ENCODE results near the gene IGSF6. TPM values are rescaled to one million over a fixed set of nuclear protein-coding genes. Genes with fewer than 3 reads are reported as not detected.
A peak's percentile ranks its signal among the peaks of the same experiment; 100 is the strongest.
"Not testable (repeated sequence)": the region's sequence is repeated elsewhere in the genome, so short reads cannot be mapped to it uniquely, and the experiment has no call there.

Gene IGSF6
- polyA plus RNA-seq, 1 donor = 7.4 TPM

GRCh38 chr16:21617607-21618006 lies 34.8 kb downstream of the IGSF6 start:
- WGBS (ENCODE audit: insufficient coverage, low lambda C conversion rate) = no CpG with 5 or more reads among the region's 3 CpGs
- no peaks in the 10 kb centered on the region for H3K27me3 ChIP-seq (ENCODE audit: control insufficient read depth, insufficient read depth, low read length)
- H3K4me1 ChIP-seq (ENCODE audit: control insufficient read depth, insufficient read depth, low read length) = peaks cover 22% of the 10 kb centered on the region
- no peaks in the 10 kb centered on the region for H3K9me3 ChIP-seq (ENCODE audit: control insufficient read depth, low read depth, low read length)
- DNase-seq = no peak
- no peak overlapping the region for H3K27ac ChIP-seq (ENCODE audit: low read length)
- H3K4me3 ChIP-seq (ENCODE audit: low read length) = no peak overlapping the region
- peaks cover 7% of the 10 kb centered on the region for H3K36me3 ChIP-seq (ENCODE audit: control insufficient read depth, insufficient read depth, low read length)

DNA sequence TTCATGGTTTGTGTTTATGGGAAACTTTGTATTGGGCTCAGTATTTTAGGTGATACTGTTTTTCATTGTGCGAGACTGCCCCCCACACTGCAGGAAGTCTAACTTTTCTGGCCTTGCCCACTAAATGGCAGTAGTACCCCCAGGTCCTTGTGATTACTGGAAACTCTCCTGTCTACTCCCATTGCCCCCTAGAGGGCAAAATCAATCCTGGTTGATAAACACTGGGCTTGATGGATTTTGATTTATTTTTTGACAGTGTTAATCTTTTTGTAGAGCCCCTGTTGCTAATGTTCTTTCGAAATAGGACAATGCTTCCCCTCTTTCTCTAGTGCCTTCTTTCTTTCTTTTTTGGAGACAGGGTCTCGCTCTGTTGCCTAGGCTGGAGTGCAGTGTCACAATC lies 37.5 kb downstream of the IGSF6 start:
- Histone ChIP-seq H3K27ac (ENCODE audit: low read length) (no peak overlapping the region), H3K27me3 (ENCODE audit: control insufficient read depth, insufficient read depth, low read length) (no peaks in the 10 kb centered on the region), H3K4me3 (ENCODE audit: low read length) (no peak overlapping the region), H3K4me1 (ENCODE audit: control insufficient read depth, insufficient read depth, low read length) (peaks cover 34% of the 10 kb centered on the region), H3K9me3 (ENCODE audit: control insufficient read depth, low read depth, low read length) (no peaks in the 10 kb centered on the region), H3K36me3 (ENCODE audit: control insufficient read depth, insufficient read depth, low read length) (peaks cover 6% of the 10 kb centered on the region)
- DNase-seq = no peak
- WGBS (ENCODE audit: insufficient coverage, low lambda C conversion rate) = no CpG with 5 or more reads among the region's 3 CpGs

DNA sequence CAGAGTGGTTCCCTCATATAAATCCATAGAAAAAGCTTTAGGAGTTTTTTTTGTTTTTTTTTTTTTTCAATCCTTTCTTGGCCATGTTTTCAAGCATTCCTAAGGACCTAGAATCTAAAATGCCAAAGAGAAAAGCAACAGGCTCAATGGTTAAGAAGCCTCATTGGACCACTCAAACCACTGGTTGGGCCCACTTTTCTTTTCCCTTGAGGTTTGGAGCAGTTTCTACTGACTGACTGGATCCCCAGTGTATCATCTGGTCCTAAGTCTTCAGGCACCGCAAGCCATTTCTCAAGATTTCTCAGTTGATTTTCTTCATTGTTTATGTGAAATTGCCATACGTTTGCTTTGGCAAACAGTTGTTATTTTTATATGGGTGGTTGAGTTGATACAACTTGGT lies 38.6 kb downstream of the IGSF6 start:
- no peak overlapping the region for H3K4me3 ChIP-seq (ENCODE audit: low read length)
- no peaks in the 10 kb centered on the region for H3K27me3 ChIP-seq (ENCODE audit: control insufficient read depth, insufficient read depth, low read length)
- H3K4me1 ChIP-seq (ENCODE audit: control insufficient read depth, insufficient read depth, low read length) = peaks cover 35% of the 10 kb centered on the region
- 100% methylated on average over 1 of the region's 2 CpGs for WGBS (ENCODE audit: insufficient coverage, low lambda C conversion rate)
- no peak for DNase-seq
- peaks cover 5% of the 10 kb centered on the region for H3K36me3 ChIP-seq (ENCODE audit: control insufficient read depth, insufficient read depth, low read length)
- H3K9me3 ChIP-seq (ENCODE audit: control insufficient read depth, low read depth, low read length) = no peaks in the 10 kb centered on the region
- H3K27ac ChIP-seq (ENCODE audit: low read length) = no peak overlapping the region

- no CpG with 5 or more reads among the region's 4 CpGs for WGBS (ENCODE audit: insufficient coverage, low lambda C conversion rate)
- H3K9me3 ChIP-seq (ENCODE audit: control insufficient read depth, low read depth, low read length) = no peaks in the 10 kb centered on the region
- peaks cover 38% of the 10 kb centered on the region for H3K4me1 ChIP-seq (ENCODE audit: control insufficient read depth, insufficient read depth, low read length)
Observed at GRCh38 chr16:21613361-21613760, 39.0 kb downstream of the IGSF6 start.

DNA sequence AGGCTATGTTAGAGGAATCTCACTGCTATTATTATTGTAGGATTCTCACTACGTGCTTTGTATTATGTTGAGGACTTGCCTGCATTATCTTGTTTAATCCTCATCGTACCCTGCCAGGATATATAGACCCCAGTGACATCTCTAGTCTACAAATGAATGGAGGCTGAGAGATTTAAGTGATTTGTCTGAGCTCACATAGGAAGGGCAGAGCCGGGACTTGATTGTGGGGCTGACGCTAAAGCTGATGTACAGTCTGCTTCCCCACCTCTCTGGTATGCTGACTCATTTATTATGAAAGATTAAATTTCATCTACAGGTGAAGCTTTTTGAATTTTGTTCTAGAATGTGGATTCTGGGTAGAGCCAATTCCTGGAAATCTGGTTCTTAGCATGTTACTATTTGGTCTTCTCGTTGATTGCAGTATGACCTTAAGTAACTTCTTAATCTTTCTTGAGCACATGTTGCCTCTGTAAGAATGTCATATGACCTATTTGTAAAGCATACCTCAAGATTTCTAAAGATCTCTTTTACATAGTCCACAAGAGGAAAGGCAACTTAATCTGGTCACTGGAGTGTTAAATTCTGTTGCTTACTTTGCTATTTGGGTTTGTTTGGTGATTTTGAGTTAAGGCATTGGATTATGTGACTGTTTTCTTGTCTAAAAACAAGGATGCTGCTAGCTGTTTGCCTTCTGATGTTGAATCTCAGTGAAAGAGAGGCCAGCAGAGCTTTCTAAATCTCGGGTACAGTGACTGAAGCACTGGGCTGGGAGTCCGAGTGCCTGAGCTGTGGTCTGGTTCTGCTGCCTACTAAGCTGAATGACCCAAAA lies 40.6 kb downstream of the IGSF6 start:
- Histone ChIP-seq H3K27me3 (ENCODE audit: control insufficient read depth, insufficient read depth, low read length) (no peaks in the 10 kb centered on the region), H3K4me1 (ENCODE audit: control insufficient read depth, insufficient read depth, low read length) (peaks cover 38% of the 10 kb centered on the region), H3K9me3 (ENCODE audit: control insufficient read depth, low read depth, low read length) (no peaks in the 10 kb centered on the region), H3K36me3 (ENCODE audit: control insufficient read depth, insufficient read depth, low read length) (peaks cover 5% of the 10 kb centered on the region), H3K4me3 (ENCODE audit: low read length) (peak overlapping the region; percentile 3), H3K27ac (ENCODE audit: low read length) (peak overlapping the region; percentile 78)
- no CpG with 5 or more reads among the region's 7 CpGs for WGBS (ENCODE audit: insufficient coverage, low lambda C conversion rate)
- DNase-seq = peak; percentile 50 to 80

More at GRCh38 chr16:21613361-21613760, 39.0 kb downstream of the IGSF6 start:
- no peak for DNase-seq
- Histone ChIP-seq H3K27ac (ENCODE audit: low read length) (no peak overlapping the region), H3K36me3 (ENCODE audit: control insufficient read depth, insufficient read depth, low read length) (peaks cover 5% of the 10 kb centered on the region), H3K27me3 (ENCODE audit: control insufficient read depth, insufficient read depth, low read length) (no peaks in the 10 kb centered on the region), H3K4me3 (ENCODE audit: low read length) (no peak overlapping the region)

- Histone ChIP-seq H3K4me1 (ENCODE audit: control insufficient read depth, insufficient read depth, low read length) (peaks cover 38% of the 10 kb centered on the region), H3K4me3 (ENCODE audit: low read length) (no peak overlapping the region), H3K36me3 (ENCODE audit: control insufficient read depth, insufficient read depth, low read length) (peaks cover 5% of the 10 kb centered on the region), H3K27ac (ENCODE audit: low read length) (peak overlapping the region; percentile 78), H3K27me3 (ENCODE audit: control insufficient read depth, insufficient read depth, low read length) (no peaks in the 10 kb centered on the region), H3K9me3 (ENCODE audit: control insufficient read depth, low read depth, low read length) (no peaks in the 10 kb centered on the region)
- peak; percentile 24 to 67 for DNase-seq
- 20% methylated on average over 1 of the region's 4 CpGs for WGBS (ENCODE audit: insufficient coverage, low lambda C conversion rate)
Observed at GRCh38 chr16:21611198-21611555, 41.2 kb downstream of the IGSF6 start.

DNA sequence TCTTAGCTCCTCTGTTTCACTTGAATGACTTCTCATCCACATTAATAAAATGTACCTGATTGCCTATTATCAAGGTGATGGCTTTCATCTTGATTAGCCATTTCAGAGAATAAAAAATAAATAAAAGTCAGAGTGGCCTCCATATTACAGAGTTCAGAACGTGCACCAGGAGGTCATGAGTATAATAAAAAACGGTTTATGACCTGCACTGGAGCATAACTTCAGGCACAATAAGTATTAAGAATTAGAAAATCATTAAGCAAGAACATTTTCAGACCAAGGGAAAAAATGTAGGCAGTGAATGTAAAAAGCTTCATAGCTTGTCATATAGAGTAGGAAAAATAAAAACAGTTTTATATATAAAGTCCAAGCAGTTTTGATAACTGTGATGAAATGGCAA lies 41.6 kb downstream of the IGSF6 start:
- H3K27me3 ChIP-seq (ENCODE audit: control insufficient read depth, insufficient read depth, low read length) = no peaks in the 10 kb centered on the region
- peaks cover 38% of the 10 kb centered on the region for H3K4me1 ChIP-seq (ENCODE audit: control insufficient read depth, insufficient read depth, low read length)
- no CpG with 5 or more reads among the region's 2 CpGs for WGBS (ENCODE audit: insufficient coverage, low lambda C conversion rate)
- peak in 1 of 2 donors; percentile 61 for DNase-seq
- H3K36me3 ChIP-seq (ENCODE audit: control insufficient read depth, insufficient read depth, low read length) = peaks cover 5% of the 10 kb centered on the region
- no peak overlapping the region for H3K4me3 ChIP-seq (ENCODE audit: low read length)
- no peaks in the 10 kb centered on the region for H3K9me3 ChIP-seq (ENCODE audit: control insufficient read depth, low read depth, low read length)
- peak overlapping the region; percentile 78 for H3K27ac ChIP-seq (ENCODE audit: low read length)

- Histone ChIP-seq H3K36me3 (ENCODE audit: control insufficient read depth, insufficient read depth, low read length) (no peaks in the 10 kb centered on the region), H3K27me3 (ENCODE audit: control insufficient read depth, insufficient read depth, low read length) (no peaks in the 10 kb centered on the region), H3K27ac (ENCODE audit: low read length) (peak overlapping the region; percentile 78), H3K9me3 (ENCODE audit: control insufficient read depth, low read depth, low read length) (no peaks in the 10 kb centered on the region), H3K4me3 (ENCODE audit: low read length) (no peak overlapping the region), H3K4me1 (ENCODE audit: control insufficient read depth, insufficient read depth, low read length) (peaks cover 40% of the 10 kb centered on the region)
- no peak for DNase-seq
- no CpG with 5 or more reads among the region's 3 CpGs for WGBS (ENCODE audit: insufficient coverage, low lambda C conversion rate)
Observed at GRCh38 chr16:21610006-21610544, 42.3 kb downstream of the IGSF6 start.

- no CpG with 5 or more reads among the region's 3 CpGs for WGBS (ENCODE audit: insufficient coverage, low lambda C conversion rate)
- H3K27me3 ChIP-seq (ENCODE audit: control insufficient read depth, insufficient read depth, low read length) = no peaks in the 10 kb centered on the region
- H3K36me3 ChIP-seq (ENCODE audit: control insufficient read depth, insufficient read depth, low read length) = no peaks in the 10 kb centered on the region
- no peak for DNase-seq
- H3K4me3 ChIP-seq (ENCODE audit: low read length) = no peak overlapping the region
- H3K27ac ChIP-seq (ENCODE audit: low read length) = no peak overlapping the region
- no peaks in the 10 kb centered on the region for H3K9me3 ChIP-seq (ENCODE audit: control insufficient read depth, low read depth, low read length)
- H3K4me1 ChIP-seq (ENCODE audit: control insufficient read depth, insufficient read depth, low read length) = peaks cover 52% of the 10 kb centered on the region
Observed at GRCh38 chr16:21608639-21609328, 43.6 kb downstream of the IGSF6 start.

- H3K27me3 ChIP-seq (ENCODE audit: control insufficient read depth, insufficient read depth, low read length); DNase-seq; H3K27ac ChIP-seq (ENCODE audit: low read length); H3K4me3 ChIP-seq (ENCODE audit: low read length); H3K9me3 ChIP-seq (ENCODE audit: control insufficient read depth, low read depth, low read length); H3K36me3 ChIP-seq (ENCODE audit: control insufficient read depth, insufficient read depth, low read length): not testable (repeated sequence)
- WGBS (ENCODE audit: insufficient coverage, low lambda C conversion rate) = no CpG with 5 or more reads among the region's 8 CpGs
- peaks cover 36% of the 10 kb centered on the region for H3K4me1 ChIP-seq (ENCODE audit: control insufficient read depth, insufficient read depth, low read length)
Observed at GRCh38 chr16:21605848-21606247, 46.6 kb downstream of the IGSF6 start.
